ENCODE data around the gene CHCHD4. TPM values are rescaled to one million over a fixed set of nuclear protein-coding genes. Genes with fewer than 3 reads are reported as not detected.

Gene CHCHD4
- total and polyA plus RNA-seq, 4 donors: 8.8 to 14.0 (median 9.0) TPM

- no peak for TF ChIP-seq CTCF (IDR thresholded peaks at IDR 0.05; ENCODE audit: control extremely low read depth, extremely low read depth)
- H3K27ac ChIP-seq (ENCODE audit: low read depth in 1 of 2, low read length in 1 of 2): peak overlapping the region; percentile 97 to 98
- H3K4me3 ChIP-seq: peak overlapping the region; percentile 86
- DNase-seq (peak; percentile 72 to 80 (median 75)), ATAC-seq (ENCODE audit: insufficient read depth, low FRiP score) (peak; percentile 64)
- H3K27me3 ChIP-seq (ENCODE audit: control insufficient read depth in 3 of 3, insufficient read depth in 3 of 3, low read length in 2 of 3): no peaks in the 10 kb centered on the region
- H3K9ac ChIP-seq (ENCODE audit: insufficient read depth in 1 of 2, low read length in 2 of 2): peak overlapping the region; percentile 69 to 82
- peaks cover 8 to 30% (median 10%) of the 10 kb centered on the region in 4 donors for H3K36me3 ChIP-seq (ENCODE audit: control insufficient read depth in 4 of 4, insufficient read depth in 4 of 4, low read length in 4 of 4)
- peaks cover 7 to 29% (median 17%) of the 10 kb centered on the region in 5 donors for H3K4me1 ChIP-seq (ENCODE audit: control insufficient read depth in 5 of 5, insufficient read depth in 5 of 5, low read length in 5 of 5)
- H3K9me3 ChIP-seq (ENCODE audit: control insufficient read depth in 4 of 4, insufficient read depth in 3 of 4, low read length in 3 of 4): no peaks in the 10 kb centered on the region
- WGBS, 2 donors: 0% methylated on average over 44 of the region's 44 CpGs
These were observed 735 bp upstream of the CHCHD4 start for GRCh38 chr3:14125193-14126016.

- no peak for TF ChIP-seq CTCF (IDR thresholded peaks at IDR 0.05; ENCODE audit: control extremely low read depth, extremely low read depth)
- peak overlapping the region; percentile 53 to 67 for H3K9ac ChIP-seq (ENCODE audit: insufficient read depth in 1 of 2, low read length in 2 of 2)
- H3K27me3 ChIP-seq (ENCODE audit: control insufficient read depth in 3 of 3, insufficient read depth in 3 of 3, low read length in 2 of 3): no peaks in the 10 kb centered on the region
- H3K36me3 ChIP-seq (ENCODE audit: control insufficient read depth in 4 of 4, insufficient read depth in 4 of 4, low read length in 4 of 4): peaks cover 0 to 21% (median 6%) of the 10 kb centered on the region in 4 donors
- peak overlapping the region; percentile 78 for H3K4me3 ChIP-seq
- peaks cover 7 to 29% (median 17%) of the 10 kb centered on the region in 5 donors for H3K4me1 ChIP-seq (ENCODE audit: control insufficient read depth in 5 of 5, insufficient read depth in 5 of 5, low read length in 5 of 5)
- H3K27ac ChIP-seq (ENCODE audit: low read depth in 1 of 2, low read length in 1 of 2): peak overlapping the region; percentile 90 to 91
- DNase-seq: peak; percentile 42 to 48 (median 44)
- H3K9me3 ChIP-seq (ENCODE audit: control insufficient read depth in 4 of 4, insufficient read depth in 3 of 4, low read length in 3 of 4): no peaks in the 10 kb centered on the region
- peak; percentile 44 for ATAC-seq (ENCODE audit: insufficient read depth, low FRiP score)
- WGBS, 2 donors: 1% methylated on average over 37 of the region's 37 CpGs
These were observed 451 bp downstream of the CHCHD4 start for GRCh38 chr3:14124223-14124614.

- H3K36me3 ChIP-seq (ENCODE audit: control insufficient read depth in 4 of 4, insufficient read depth in 4 of 4, low read length in 4 of 4): peaks cover 0 to 17% (median 4%) of the 10 kb centered on the region in 4 donors
- H3K9me3 ChIP-seq (ENCODE audit: control insufficient read depth in 4 of 4, insufficient read depth in 3 of 4, low read length in 3 of 4): no peaks in the 10 kb centered on the region
- WGBS, 2 donors: 51 to 60% methylated on average over 15 of the region's 15 CpGs
- no peak for DNase-seq
- H3K4me3 ChIP-seq: peak overlapping the region; percentile 78
- H3K4me1 ChIP-seq (ENCODE audit: control insufficient read depth in 5 of 5, insufficient read depth in 5 of 5, low read length in 5 of 5): peaks cover 7 to 36% (median 21%) of the 10 kb centered on the region in 5 donors
- peak overlapping the region; percentile 90 to 91 for H3K27ac ChIP-seq (ENCODE audit: low read depth in 1 of 2, low read length in 1 of 2)
- H3K27me3 ChIP-seq (ENCODE audit: control insufficient read depth in 3 of 3, insufficient read depth in 3 of 3, low read length in 2 of 3): no peaks in the 10 kb centered on the region
- TF ChIP-seq CTCF (IDR thresholded peaks at IDR 0.05; ENCODE audit: control extremely low read depth, extremely low read depth): no peak
- H3K9ac ChIP-seq (ENCODE audit: insufficient read depth in 1 of 2, low read length in 2 of 2): peak overlapping the region; percentile 53 to 67
- ATAC-seq (ENCODE audit: insufficient read depth, low FRiP score): no peak
These were observed 1.1 kb downstream of the CHCHD4 start for GRCh38 chr3:14123308-14124222.

All from lung (tissue), 12 donors.